ACHN (cell line): ENCODE results near the gene MPL.
"Not testable (repeated sequence)": the region's sequence is repeated elsewhere in the genome, so short reads cannot be mapped to it uniquely, and the experiment has no call there.

Experiments
- DNase-seq: peaks from one replicate; pipeline ENCODE4 v3.0.0-alpha.2; 2015
- in situ Hi-C: cut with HindIII; loops from 2 replicates; pipeline ENCODE4 v1.10.0; 2017; ENCODE audit warnings: low sequenced_read_pairs, low pct_ligation_motif_present, low pct_unique_long_range_greater_than_20kb

MPL gene

GRCh38 chr1:43366601-43367025 is 29.0 kb downstream of the MPL start:
- in situ Hi-C loops = no loop called here

GRCh38 chr1:43367026-43367903 is 29.6 kb downstream of the MPL start:
- peak; percentile 52 for DNase-seq
- in situ Hi-C loops = no loop called here

More at GRCh38 chr1:43366601-43367025, 29.0 kb downstream of the MPL start:
- DNase-seq = no peak

GRCh38 chr1:43367904-43368645 is 30.5 kb downstream of the MPL start, which contains the start of gene ELOVL1:
Gene ELOVL1 (minus strand): TSS chr1:43368011. CDS start chr1:43365609, 2,402 bp downstream.
- DNase-seq = peak; percentile 85
- in situ Hi-C loops = no loop called here

GRCh38 chr1:43368646-43369020 is 31.0 kb downstream of the MPL start:
- in situ Hi-C loops = no loop called here

GRCh38 chr1:43369779-43370178 is 32.2 kb downstream of the MPL start:
- in situ Hi-C loops, DNase-seq: not testable (repeated sequence)

More at GRCh38 chr1:43368646-43369020, 31.0 kb downstream of the MPL start:
- DNase-seq = no peak

- in situ Hi-C loops = no loop called here
- DNase-seq = no peak
Observed at GRCh38 chr1:43370564-43370963, 32.9 kb downstream of the MPL start.

- in situ Hi-C loops = no loop called here
- no peak for DNase-seq
Observed at GRCh38 chr1:43372172-43372571, 34.6 kb downstream of the MPL start.

- peak; percentile 65 for DNase-seq
- in situ Hi-C loops = no loop called here
Observed at GRCh38 chr1:43373066-43373940, 35.7 kb downstream of the MPL start.

- in situ Hi-C loops = loop anchor here (25.0 kb wide), 1 partner anchor 139 kb away; no protein-coding TSS in a partner anchor
- DNase-seq = no peak
Observed at GRCh38 chr1:43376723-43377235, 39.2 kb downstream of the MPL start.

GRCh38 chr1:43377831-43378230 is 40.2 kb downstream of the MPL start:
- in situ Hi-C loops = loop anchor here (25.0 kb wide), 1 partner anchor 141 kb away; no protein-coding TSS in a partner anchor
- no peak for DNase-seq

- in situ Hi-C loops = loop anchor here (25.0 kb wide), 1 partner anchor 142 kb away; no protein-coding TSS in a partner anchor
- DNase-seq = no peak
Observed at GRCh38 chr1:43379476-43379875, 41.9 kb downstream of the MPL start.

- DNase-seq = no peak
- in situ Hi-C loops = loop anchor here (25.0 kb wide), 1 partner anchor 144 kb away; no protein-coding TSS in a partner anchor
Observed at GRCh38 chr1:43381612-43382011, 44.0 kb downstream of the MPL start.

- in situ Hi-C loops = loop anchor here (25.0 kb wide), 1 partner anchor 145 kb away; no protein-coding TSS in a partner anchor
- no peak for DNase-seq
Observed at GRCh38 chr1:43382027-43382779, 44.6 kb downstream of the MPL start.

- DNase-seq = peak; percentile 18
- in situ Hi-C loops = loop anchor here (25.0 kb wide), 1 partner anchor 146 kb away; no protein-coding TSS in a partner anchor
Observed at GRCh38 chr1:43383449-43383848, 45.8 kb downstream of the MPL start.

GRCh38 chr1:43386676-43387075 is 49.1 kb downstream of the MPL start:
- in situ Hi-C loops = loop anchor here (25.0 kb wide), 1 partner anchor 149 kb away; no protein-coding TSS in a partner anchor
- DNase-seq = no peak

GRCh38 chr1:43387976-43388599 is 50.5 kb downstream of the MPL start:
- in situ Hi-C loops = loop anchor here (25.0 kb wide), 1 partner anchor 151 kb away; no protein-coding TSS in a partner anchor
- DNase-seq = no peak

- in situ Hi-C loops = loop anchor here (25.0 kb wide), 1 partner anchor 151 kb away; no protein-coding TSS in a partner anchor
- DNase-seq = no peak
Observed at GRCh38 chr1:43388613-43389012, 51.0 kb downstream of the MPL start.
